ENCODE data around the gene MATCAP1.

Gene MATCAP1

DNA sequence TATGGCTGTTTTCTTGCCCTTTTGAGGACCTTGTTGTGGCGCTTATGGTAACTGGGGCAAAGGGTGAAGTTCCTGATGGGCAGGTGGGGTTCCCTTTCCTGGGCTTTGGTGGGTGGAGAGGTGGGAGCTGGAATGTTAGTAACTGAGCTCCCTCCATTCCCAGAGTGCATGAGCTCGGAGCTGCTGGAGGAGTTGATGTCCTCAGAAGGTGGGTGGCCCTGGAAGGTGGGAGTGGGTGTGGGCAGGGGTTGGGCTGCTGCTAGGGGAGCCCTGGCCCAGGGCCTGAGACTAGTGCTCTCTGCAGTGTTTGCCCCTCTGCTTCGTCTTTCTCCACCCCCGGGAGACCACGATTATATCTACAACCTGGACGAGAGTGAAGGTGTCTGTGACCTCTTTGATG lies 13.9 kb upstream of the MATCAP1 start:
- Histone ChIP-seq H3K36me3 (ENCODE audit: insufficient read depth) (no peaks in the 10 kb centered on the region; the same call in 1 of the 2 replicates), H3K4me3 (IDR thresholded peaks at IDR 0.05; ENCODE audit: insufficient read depth, low read depth, low read length) (no peak overlapping the region), H3K27ac (no peak overlapping the region), H4K20me1 (ENCODE audit: insufficient read depth) (no peaks in the 10 kb centered on the region), H3K9ac (no peak overlapping the region), H3K27me3 (ENCODE audit: insufficient read depth, low read depth) (no peaks in the 10 kb centered on the region), H2AFZ (ENCODE audit: low read depth) (no peak overlapping the region), H3K4me1 (ENCODE audit: low read depth, poor library complexity, severe bottlenecking) (peaks cover 13% of the 10 kb centered on the region), H3K4me2 (no peak overlapping the region), H3K79me2 (ENCODE audit: insufficient read depth, low read depth) (peaks cover 17% of the 10 kb centered on the region)
- no peak for TF ChIP-seq CTCF (conservative IDR thresholded peaks at IDR 0.05; ENCODE audit: low read depth, low read length)

- no peak overlapping the region for H3K4me3 ChIP-seq (IDR thresholded peaks at IDR 0.05; ENCODE audit: insufficient read depth, low read depth, low read length)
- H3K4me2 ChIP-seq, result no peak overlapping the region
- no peaks in the 10 kb centered on the region for H4K20me1 ChIP-seq (ENCODE audit: insufficient read depth)
- H2AFZ ChIP-seq (ENCODE audit: low read depth), result no peak overlapping the region
- no peaks in the 10 kb centered on the region; the same call in 1 of the 2 replicates for H3K36me3 ChIP-seq (ENCODE audit: insufficient read depth)
- H3K9ac ChIP-seq, result no peak overlapping the region
- no peak overlapping the region for H3K27ac ChIP-seq
- no peaks in the 10 kb centered on the region for H3K27me3 ChIP-seq (ENCODE audit: insufficient read depth, low read depth)
- TF ChIP-seq CTCF (conservative IDR thresholded peaks at IDR 0.05; ENCODE audit: low read depth, low read length), result no peak
- H3K4me1 ChIP-seq (ENCODE audit: low read depth, poor library complexity, severe bottlenecking), result peaks cover 13% of the 10 kb centered on the region
- peaks cover 24% of the 10 kb centered on the region for H3K79me2 ChIP-seq (ENCODE audit: insufficient read depth, low read depth)
Measured at GRCh38 chr16:67196881-67197280, 13.1 kb upstream of the MATCAP1 start.

DNA sequence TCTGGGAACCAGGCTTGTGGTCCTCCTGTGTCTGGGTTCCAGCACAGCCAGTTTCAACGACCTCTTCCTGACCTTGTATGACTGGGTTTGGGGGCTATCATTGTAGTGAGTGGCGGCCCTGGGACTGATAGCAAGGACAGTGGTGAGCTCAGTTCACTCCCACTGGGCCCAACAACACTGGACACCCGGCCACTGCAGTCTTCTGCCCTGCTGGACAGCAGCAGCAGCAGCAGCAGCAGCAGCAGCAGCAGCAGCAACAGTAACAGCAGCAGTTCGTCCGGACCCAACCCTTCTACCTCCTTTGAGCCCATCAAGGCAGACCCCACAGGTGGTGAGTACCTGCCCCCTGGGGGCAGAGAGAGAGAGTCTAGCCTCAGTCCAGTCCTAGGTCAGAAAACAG lies 11.9 kb upstream of the MATCAP1 start:
- no peak overlapping the region for H3K27ac ChIP-seq
- H2AFZ ChIP-seq (ENCODE audit: low read depth), result no peak overlapping the region
- peaks cover 19% of the 10 kb centered on the region for H3K4me1 ChIP-seq (ENCODE audit: low read depth, poor library complexity, severe bottlenecking)
- H3K79me2 ChIP-seq (ENCODE audit: insufficient read depth, low read depth), result peaks cover 24% of the 10 kb centered on the region
- H3K27me3 ChIP-seq (ENCODE audit: insufficient read depth, low read depth), result no peaks in the 10 kb centered on the region
- H3K36me3 ChIP-seq (ENCODE audit: insufficient read depth), result no peaks in the 10 kb centered on the region; the same call in 1 of the 2 replicates
- H4K20me1 ChIP-seq (ENCODE audit: insufficient read depth), result no peaks in the 10 kb centered on the region
- H3K4me2 ChIP-seq, result no peak overlapping the region
- TF ChIP-seq CTCF (conservative IDR thresholded peaks at IDR 0.05; ENCODE audit: low read depth, low read length), result no peak
- no peak overlapping the region for H3K9ac ChIP-seq
- no peak overlapping the region for H3K4me3 ChIP-seq (IDR thresholded peaks at IDR 0.05; ENCODE audit: insufficient read depth, low read depth, low read length)

DNA sequence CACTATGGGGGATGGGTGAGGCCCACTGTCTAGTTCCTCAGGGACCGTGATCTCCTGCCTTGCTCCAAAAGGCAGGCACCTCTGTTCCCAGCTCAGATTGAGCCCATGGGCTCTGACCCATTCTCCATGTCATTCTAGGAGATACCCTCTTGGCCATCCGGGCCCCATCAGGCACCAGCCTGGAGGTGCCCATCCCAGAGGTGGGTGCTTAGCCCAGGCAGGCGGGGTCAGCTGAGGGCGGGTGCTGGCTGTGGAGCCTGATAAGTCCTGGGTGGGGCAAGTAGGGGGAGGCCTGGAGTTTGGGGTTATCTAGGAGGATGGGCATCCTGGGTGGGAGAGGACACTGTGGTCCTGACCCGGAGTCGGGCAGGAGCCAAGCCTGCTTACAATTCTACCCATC lies 10.5 kb upstream of the MATCAP1 start:
- Histone ChIP-seq H3K4me2 (no peak overlapping the region; the same call in 1 of the 2 replicates), H3K4me1 (ENCODE audit: low read depth, poor library complexity, severe bottlenecking) (peaks cover 19% of the 10 kb centered on the region), H3K4me3 (IDR thresholded peaks at IDR 0.05; ENCODE audit: insufficient read depth, low read depth, low read length) (no peak overlapping the region), H3K9ac (no peak overlapping the region), H3K36me3 (ENCODE audit: insufficient read depth) (no peaks in the 10 kb centered on the region; the same call in 1 of the 2 replicates), H4K20me1 (ENCODE audit: insufficient read depth) (no peaks in the 10 kb centered on the region), H2AFZ (ENCODE audit: low read depth) (no peak overlapping the region), H3K27me3 (ENCODE audit: insufficient read depth, low read depth) (no peaks in the 10 kb centered on the region), H3K79me2 (ENCODE audit: insufficient read depth, low read depth) (peaks cover 24% of the 10 kb centered on the region), H3K27ac (no peak overlapping the region)
- TF ChIP-seq CTCF (conservative IDR thresholded peaks at IDR 0.05; ENCODE audit: low read depth, low read length), result no peak

Data from KMS-11 (cell line).